Subcutaneous abdominal adipose tissue (tissue), 5 donors: ENCODE results near the gene FSTL5.

ENCODE experiments used
- H3K27ac ChIP-seq: one replicate; pipeline ENCODE4 v1.7.0; 2013; ENCODE audit warnings: low read depth, mild to moderate bottlenecking, inconsistent platforms, low read length, moderate library complexity
- H3K27me3 ChIP-seq, 5 donors: one replicate each; pipeline ENCODE4 v1.7.0; 2013; ENCODE audit warnings: low read length in 5 of 5, inconsistent platforms in 1 of 5; ENCODE audit not compliant: control insufficient read depth in 5 of 5, insufficient read depth in 4 of 5
- H3K36me3 ChIP-seq, 5 donors: one replicate each; pipeline ENCODE4 v1.7.0; 2013; ENCODE audit warnings: low read length in 5 of 5; ENCODE audit not compliant: control insufficient read depth in 5 of 5, insufficient read depth in 5 of 5
- H3K4me1 ChIP-seq, 5 donors: one replicate each; pipeline ENCODE4 v1.7.0; 2013; ENCODE audit warnings: low read length in 5 of 5, mild to moderate bottlenecking in 3 of 5, moderate library complexity in 1 of 5; ENCODE audit not compliant: control insufficient read depth in 5 of 5, insufficient read depth in 5 of 5
- H3K4me3 ChIP-seq, 5 donors: one replicate each; pipeline ENCODE4 v1.7.0; 2013; ENCODE audit warnings: low read length in 5 of 5, low read depth in 1 of 5
- H3K9ac ChIP-seq, 5 donors: one replicate each; pipeline ENCODE4 v1.7.0; 2013; ENCODE audit warnings: low read length in 5 of 5, mild to moderate bottlenecking in 4 of 5, moderate library complexity in 3 of 5
- H3K9me3 ChIP-seq, 5 donors: one replicate each; pipeline ENCODE4 v1.7.0; 2013; ENCODE audit warnings: low read length in 5 of 5; ENCODE audit not compliant: control insufficient read depth in 5 of 5
- donor health status: healthy.
- donor health status: healthy.
- donor health status: healthy.
- donor health status: healthy.
- donor health status: healthy.

FSTL5 gene

DNA sequence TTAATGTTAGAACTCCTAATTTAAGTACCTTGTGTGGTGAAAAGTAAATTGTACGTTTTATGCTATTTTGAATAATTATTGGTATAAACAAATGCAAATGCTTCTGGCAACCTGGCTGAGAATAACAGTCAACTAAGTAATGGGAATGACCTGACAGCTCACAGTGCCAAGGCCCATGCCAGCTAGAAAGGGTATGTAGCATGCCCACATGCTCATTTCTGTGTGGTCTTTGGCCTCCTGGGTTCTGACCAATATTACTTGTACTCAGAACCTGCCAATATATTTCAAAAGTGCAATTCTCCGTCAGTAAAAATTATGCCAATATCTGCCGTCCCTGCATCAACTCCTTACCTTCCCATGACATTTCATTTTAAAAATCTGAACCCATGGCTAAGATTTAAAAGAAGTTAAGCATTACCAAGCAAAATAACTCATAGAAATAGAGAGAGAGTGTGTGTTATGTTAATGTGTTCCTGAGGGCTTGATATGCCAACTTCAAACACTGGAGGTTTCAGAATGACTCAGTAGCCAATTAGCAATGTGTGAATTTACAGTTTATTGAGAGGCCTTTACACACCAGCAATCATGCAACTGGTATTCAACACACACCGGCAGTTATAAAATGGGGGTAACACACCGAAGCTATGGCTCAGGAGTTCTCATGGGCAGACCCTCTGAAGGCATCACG is 820.8 kb downstream of the FSTL5 start:
- peaks cover 0 to 4% (median 0%) of the 10 kb centered on the region in 5 donors for H3K27me3 ChIP-seq
- H3K9ac ChIP-seq: no peak overlapping the region
- H3K27ac ChIP-seq: no peak overlapping the region
- H3K4me3 ChIP-seq: no peak overlapping the region
- peaks cover 0 to under 1% (median 0%) of the 10 kb centered on the region in 5 donors for H3K9me3 ChIP-seq
- H3K36me3 ChIP-seq: no peaks in the 10 kb centered on the region
- H3K4me1 ChIP-seq: no peaks in the 10 kb centered on the region

DNA sequence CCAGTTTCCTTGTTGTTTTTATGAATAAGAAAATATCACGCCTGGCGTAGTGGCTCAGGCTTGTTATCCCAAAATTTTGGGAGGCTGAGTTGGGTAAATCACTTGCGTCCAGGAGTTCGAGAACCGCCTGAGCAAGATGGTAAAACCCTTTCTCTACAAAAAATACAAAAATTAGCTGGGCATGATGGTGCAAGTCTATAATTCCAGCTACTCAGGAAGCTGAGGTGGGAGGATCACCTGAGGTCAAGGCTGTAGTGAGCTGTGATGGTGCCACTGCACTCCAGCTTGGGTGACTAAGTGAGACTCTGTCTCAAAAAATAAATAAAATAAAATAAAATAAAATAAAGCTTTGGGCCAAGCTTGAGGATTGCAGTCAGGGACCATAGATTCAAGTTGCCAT is 827.2 kb downstream of the FSTL5 start:
- no peak overlapping the region for H3K27ac ChIP-seq
- H3K36me3 ChIP-seq: no peaks in the 10 kb centered on the region
- no peaks in the 10 kb centered on the region for H3K4me1 ChIP-seq
- no peak overlapping the region for H3K4me3 ChIP-seq
- no peak overlapping the region for H3K9ac ChIP-seq
- H3K27me3 ChIP-seq: no peaks in the 10 kb centered on the region
- H3K9me3 ChIP-seq: no peaks in the 10 kb centered on the region

DNA sequence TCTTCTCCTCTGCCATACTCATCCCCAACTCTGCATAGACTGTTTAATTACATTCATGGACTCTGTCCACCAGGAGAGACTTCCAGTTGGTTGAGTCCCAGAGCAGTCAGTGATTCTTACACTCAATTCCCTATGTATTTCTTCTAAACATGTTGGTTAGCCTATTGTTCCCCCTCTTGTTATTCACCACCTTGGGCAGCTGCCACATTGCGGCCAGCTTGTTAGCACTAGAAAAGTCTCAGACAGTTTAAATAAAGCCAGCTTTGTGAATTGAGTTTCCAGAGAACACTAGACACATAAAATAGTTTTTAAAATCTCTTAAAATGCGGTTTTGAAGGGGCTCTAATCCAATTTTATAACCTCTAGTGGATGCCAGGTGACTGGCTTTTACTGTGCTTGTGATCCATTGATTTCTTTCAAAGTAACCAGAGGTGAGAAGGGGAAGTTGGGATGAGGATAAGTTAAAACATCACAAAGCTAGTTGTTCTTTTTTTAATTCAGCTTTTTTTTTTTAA is 827.7 kb downstream of the FSTL5 start:
- Histone ChIP-seq H3K27me3 (no peaks in the 10 kb centered on the region), H3K9ac (no peak overlapping the region), H3K36me3 (no peaks in the 10 kb centered on the region), H3K4me1 (no peaks in the 10 kb centered on the region), H3K27ac (no peak overlapping the region), H3K9me3 (no peaks in the 10 kb centered on the region), H3K4me3 (no peak overlapping the region)
